GM13977 (cell line): ENCODE results near the gene NKPD1.

Experiments used
- DNase-seq: peaks from one replicate; pipeline ENCODE4 v3.0.0; 2012; ENCODE audit warnings: low spot score
- in situ Hi-C: fragments of 300-500 bp; cut with MboI; formaldehyde crosslinking; loops from one replicate; pipeline ENCODE4 v1.12.0; 2022; ENCODE audit warnings: low sequenced_read_pairs, low pct_unique_long_range_greater_than_20kb, mixed read lengths, inconsistent platforms; ENCODE audit not compliant: unreplicated experiment
- TF ChIP-seq, protein P1 (sequence below): IDR thresholded peaks from 2 replicates; pipeline ENCODE4 v1.5.1; 2012; ENCODE audit warnings: mild to moderate bottlenecking, control low read depth; ENCODE audit not compliant: insufficient read depth; ENCODE audit errors: extremely low read depth, missing control alignments

The NKPD1 gene

DNA sequence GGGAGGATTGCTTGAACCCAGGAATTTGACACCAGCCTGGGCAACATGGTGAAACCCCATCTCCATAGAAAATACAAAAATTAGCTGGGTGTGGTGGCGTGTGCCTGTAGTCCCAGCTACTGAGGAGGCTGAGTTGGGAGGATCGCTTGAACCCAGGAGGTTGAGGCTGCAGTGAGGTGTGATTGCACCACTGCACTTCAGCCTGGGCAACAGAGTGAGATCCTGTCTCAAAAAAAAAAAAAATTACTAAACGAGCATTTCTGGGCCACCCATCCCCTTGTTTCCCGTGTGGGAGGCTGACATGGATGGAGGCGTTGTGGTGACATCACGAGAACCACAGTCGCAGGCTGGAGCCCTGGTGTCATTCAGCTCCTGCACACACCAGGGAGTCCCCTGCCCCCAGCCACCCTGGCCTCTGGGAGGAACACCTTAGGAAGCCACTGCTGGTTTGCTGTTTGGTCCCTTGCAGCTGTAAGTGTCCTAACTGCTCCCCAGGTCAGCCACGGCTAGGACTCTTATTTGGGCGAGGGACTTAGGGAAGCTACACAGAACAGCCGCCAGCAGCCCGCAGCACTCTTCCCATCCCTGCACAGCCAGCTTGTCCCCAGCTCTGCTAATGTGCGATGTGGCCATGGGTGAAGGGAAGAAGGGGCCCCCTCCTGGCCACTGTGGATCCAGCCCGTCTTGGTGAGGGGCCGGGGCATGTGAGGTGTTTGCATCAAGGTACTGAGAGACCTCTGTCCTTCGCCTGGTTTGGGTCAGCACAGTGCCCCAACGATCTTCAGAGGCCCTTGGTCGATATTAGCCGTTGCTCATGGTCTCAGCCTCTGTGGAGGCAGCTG, 12.7 kb downstream of the NKPD1 start:
- no peak for DNase-seq
- in situ Hi-C loops: no loop called here
- TF ChIP-seq, protein P1, sequence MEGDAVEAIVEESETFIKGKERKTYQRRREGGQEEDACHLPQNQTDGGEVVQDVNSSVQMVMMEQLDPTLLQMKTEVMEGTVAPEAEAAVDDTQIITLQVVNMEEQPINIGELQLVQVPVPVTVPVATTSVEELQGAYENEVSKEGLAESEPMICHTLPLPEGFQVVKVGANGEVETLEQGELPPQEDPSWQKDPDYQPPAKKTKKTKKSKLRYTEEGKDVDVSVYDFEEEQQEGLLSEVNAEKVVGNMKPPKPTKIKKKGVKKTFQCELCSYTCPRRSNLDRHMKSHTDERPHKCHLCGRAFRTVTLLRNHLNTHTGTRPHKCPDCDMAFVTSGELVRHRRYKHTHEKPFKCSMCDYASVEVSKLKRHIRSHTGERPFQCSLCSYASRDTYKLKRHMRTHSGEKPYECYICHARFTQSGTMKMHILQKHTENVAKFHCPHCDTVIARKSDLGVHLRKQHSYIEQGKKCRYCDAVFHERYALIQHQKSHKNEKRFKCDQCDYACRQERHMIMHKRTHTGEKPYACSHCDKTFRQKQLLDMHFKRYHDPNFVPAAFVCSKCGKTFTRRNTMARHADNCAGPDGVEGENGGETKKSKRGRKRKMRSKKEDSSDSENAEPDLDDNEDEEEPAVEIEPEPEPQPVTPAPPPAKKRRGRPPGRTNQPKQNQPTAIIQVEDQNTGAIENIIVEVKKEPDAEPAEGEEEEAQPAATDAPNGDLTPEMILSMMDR: no peak

DNA sequence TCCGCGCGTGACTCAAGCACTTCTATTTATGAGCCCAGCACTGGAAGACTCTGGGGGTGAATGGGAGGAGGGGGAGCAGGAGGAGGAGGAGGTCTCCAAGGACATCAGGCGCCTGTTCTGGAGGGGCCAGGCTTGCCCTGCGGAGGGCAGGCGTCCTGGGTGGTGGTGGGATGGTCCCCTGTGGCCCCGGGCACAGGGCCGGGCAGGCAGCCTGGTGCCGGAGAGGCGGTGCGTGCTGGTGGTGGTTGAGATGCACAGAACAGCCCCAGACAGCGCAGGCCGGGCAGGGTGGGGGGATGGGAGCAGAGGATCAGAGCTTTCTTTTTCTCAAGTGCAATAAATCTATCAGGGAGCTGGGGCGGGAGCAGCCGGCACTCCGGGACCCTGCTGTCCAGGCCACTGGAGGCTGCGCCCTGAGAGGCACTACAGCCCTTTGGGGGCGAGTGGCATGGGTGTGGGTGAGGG, 14.0 kb downstream of the NKPD1 start:
- no peak for DNase-seq
- TF ChIP-seq, protein P1: no peak
- in situ Hi-C loops: no loop called here

DNA sequence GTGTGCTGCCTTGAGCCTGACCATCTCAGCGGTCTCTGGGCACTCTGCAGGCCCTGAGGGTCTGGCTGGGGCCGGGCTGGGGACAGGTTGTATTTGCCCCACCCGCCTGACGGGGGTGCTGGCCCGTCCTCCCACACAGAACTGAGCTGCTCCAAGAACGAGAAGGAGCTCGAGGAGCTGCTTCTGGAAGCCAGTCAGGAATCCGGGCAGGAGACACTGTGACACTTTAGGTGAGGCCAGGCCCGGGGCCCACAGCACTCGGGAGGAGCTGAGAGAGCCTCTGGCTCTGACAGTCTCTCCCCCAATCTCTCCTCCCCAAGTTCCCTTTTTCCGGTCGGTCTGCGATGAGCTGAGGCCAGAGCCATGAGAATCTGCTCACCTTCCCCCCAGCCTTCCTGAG, 14.5 kb downstream of the NKPD1 start:
- in situ Hi-C loops: no loop called here
- TF ChIP-seq, protein P1: no peak
- DNase-seq: peak; percentile 17

DNA sequence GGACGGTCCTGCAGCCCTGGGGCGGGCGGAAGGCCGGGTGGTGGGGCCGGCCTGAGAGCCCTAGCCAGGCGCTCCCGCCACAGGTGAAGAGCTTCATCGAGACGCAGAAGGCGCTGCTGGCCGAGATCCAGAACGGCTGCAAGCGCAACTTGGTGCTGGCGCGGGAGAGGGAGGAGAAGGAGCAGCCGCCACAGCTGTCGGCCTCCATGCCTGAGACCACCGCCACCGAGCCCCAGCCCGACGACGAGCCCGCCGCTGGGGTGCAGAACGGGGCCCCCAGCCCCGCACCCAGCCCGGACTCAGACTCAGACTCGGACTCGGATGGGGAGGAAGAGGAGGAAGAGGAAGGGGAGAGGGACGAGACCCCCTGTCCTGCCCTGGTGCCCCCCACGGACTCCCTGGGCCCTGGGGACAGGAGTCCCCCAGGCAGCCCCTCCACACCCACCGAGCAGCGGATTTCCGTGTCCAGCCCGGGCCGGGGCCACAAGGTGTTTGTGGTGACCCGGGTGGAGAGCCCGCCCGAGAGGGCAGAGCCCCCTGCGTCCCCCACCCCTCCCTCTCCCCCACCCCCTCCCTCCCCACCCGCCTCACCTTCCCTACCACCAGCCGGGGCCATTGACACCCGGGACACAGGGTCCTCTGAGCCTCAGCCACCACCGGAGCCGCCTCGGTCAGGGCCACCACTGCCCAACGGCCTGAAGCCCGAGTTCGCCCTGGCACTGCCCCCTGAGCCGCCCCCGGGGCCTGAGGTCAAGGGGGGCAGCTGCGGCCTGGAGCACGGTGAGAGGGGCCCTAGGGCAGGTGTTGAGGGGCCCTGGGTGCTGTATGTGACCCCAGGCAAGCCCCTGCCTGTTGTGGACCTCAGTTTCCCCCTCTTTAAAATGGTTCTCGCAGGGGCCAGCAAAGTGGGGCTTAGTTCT, 15.3 kb downstream of the NKPD1 start:
- peak; percentile 29 for DNase-seq
- in situ Hi-C loops: no loop called here
- TF ChIP-seq, protein P1: no peak

DNA sequence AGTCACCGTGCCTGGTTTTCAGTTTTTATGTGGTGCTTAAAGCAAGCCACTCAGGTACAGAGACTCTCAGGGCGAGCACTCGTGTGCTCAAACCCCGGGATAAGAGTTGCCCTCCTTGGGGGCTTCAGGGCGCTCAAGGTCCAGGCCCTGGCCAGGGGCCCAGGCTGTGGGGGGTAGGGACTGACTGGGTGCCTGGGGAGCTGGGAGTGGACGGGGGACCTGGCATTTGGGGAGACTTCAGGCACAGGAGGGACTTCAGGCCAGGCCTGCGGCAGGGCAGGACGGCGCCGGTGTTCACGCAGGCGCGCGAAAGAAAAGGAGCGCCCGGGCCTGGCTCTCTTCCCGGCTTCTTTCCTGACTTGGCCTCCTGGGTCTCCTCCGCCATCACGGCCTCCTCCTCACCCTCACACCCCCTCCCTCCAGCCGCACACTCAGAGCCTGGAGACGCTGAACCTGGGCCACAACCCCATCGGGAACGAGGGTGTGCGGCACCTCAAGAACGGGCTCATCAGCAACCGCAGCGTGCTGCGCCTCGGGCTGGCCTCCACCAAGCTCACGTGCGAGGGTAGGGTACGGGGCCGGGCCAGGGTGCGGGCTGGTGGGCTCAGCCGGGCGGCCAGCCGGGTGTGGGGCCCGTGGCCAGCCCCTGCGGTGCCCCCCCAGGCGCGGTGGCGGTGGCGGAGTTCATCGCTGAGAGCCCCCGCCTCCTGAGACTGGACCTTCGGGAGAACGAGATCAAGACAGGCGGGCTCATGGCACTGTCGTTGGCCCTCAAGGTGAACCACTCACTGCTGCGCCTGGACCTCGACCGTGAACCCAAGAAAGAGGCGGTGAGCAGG, 16.1 kb downstream of the NKPD1 start:
- in situ Hi-C loops: no loop called here
- TF ChIP-seq, protein P1: no peak
- DNase-seq: peak; percentile 20

DNA sequence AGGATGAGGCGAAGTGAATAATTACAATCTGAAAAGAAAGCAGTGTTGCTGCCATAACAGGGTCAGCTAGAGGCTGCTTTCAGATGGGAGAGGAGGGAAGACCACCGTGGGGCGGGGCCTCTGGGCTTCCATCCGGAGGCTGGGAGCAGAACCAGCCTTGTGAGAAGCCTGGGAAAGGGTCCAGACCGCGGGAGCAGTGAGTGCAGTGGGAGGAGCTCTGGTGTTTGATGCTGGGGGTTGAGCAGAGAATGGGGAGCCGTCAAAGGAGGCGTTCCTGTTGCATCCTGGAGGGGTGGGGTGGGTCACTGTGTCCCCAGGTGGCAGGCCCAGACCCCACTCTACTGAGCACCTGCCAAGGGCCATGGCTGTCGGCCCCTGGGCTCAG, 18.1 kb downstream of the NKPD1 start:
- DNase-seq: peak; percentile 23
- TF ChIP-seq, protein P1: no peak
- in situ Hi-C loops: no loop called here
